ENCODE measurements around the gene ARMC3.

- no peak for TF ChIP-seq CTCF (IDR thresholded peaks at IDR 0.05)
- no peak for TF ChIP-seq POLR2A (IDR thresholded peaks at IDR 0.05)
These were observed 2.8 kb upstream of the ARMC3 start for GRCh38 chr10:22925088-22925487.

Measured in uterus (tissue), 2 donors.